Measurements from ENCODE around the gene E2F1. TPM values are rescaled to one million over a fixed set of nuclear protein-coding genes. Genes with fewer than 3 reads are reported as not detected.

E2F1 gene
- total RNA-seq, 1 donor from 2014 or later = 2.4 TPM

DNA sequence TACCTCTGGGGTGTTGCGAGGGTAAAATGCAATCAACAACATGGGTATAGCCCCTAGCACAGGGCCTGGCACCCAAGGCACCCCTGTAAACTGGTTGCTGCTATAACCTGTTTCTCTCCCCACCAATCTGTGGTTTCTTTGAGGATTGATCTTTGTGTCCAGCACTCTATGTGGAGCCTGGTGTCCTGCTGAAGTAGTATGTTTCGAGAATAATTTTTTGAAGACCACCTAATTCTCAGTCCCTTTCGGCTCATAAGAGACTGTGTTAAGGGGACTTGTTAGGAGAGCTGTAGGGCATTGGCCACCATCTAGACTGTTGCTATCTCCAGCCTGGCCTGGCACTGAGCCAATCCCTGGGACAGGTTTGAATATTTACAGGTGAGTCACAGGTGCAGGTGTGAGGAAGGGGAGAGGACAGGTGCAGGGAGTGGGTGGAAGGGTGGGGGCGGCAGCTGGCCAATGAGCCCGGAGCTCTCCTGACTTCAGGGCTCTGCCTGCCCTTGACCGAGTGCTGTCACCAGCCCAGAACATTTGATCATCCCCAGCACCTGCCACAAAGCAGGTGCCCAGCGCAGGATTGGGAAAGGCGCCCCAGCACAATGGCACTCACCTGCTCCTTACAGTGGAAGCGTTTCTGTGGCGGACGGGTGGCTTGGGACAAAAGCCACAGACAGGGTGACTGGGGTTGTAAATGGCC, 32.1 kb downstream of the E2F1 start:
- H3K9me3 ChIP-seq = no peaks in the 10 kb centered on the region
- DNase-seq (peak; percentile 88), ATAC-seq (peak; percentile 76)
- TF ChIP-seq, protein P1, sequence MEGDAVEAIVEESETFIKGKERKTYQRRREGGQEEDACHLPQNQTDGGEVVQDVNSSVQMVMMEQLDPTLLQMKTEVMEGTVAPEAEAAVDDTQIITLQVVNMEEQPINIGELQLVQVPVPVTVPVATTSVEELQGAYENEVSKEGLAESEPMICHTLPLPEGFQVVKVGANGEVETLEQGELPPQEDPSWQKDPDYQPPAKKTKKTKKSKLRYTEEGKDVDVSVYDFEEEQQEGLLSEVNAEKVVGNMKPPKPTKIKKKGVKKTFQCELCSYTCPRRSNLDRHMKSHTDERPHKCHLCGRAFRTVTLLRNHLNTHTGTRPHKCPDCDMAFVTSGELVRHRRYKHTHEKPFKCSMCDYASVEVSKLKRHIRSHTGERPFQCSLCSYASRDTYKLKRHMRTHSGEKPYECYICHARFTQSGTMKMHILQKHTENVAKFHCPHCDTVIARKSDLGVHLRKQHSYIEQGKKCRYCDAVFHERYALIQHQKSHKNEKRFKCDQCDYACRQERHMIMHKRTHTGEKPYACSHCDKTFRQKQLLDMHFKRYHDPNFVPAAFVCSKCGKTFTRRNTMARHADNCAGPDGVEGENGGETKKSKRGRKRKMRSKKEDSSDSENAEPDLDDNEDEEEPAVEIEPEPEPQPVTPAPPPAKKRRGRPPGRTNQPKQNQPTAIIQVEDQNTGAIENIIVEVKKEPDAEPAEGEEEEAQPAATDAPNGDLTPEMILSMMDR (IDR thresholded peaks at IDR 0.05) = no peak
- no peak overlapping the region for H3K27ac ChIP-seq
- peaks cover 12% of the 10 kb centered on the region for H3K36me3 ChIP-seq
- H3K4me3 ChIP-seq = no peak overlapping the region
- H3K4me1 ChIP-seq = no peaks in the 10 kb centered on the region
- no peaks in the 10 kb centered on the region for H3K27me3 ChIP-seq
- intact Hi-C loops (cut with DNase I) = loop anchor here (10.0 kb wide), 1 partner anchor 199 kb away; no protein-coding TSS in a partner anchor

DNA sequence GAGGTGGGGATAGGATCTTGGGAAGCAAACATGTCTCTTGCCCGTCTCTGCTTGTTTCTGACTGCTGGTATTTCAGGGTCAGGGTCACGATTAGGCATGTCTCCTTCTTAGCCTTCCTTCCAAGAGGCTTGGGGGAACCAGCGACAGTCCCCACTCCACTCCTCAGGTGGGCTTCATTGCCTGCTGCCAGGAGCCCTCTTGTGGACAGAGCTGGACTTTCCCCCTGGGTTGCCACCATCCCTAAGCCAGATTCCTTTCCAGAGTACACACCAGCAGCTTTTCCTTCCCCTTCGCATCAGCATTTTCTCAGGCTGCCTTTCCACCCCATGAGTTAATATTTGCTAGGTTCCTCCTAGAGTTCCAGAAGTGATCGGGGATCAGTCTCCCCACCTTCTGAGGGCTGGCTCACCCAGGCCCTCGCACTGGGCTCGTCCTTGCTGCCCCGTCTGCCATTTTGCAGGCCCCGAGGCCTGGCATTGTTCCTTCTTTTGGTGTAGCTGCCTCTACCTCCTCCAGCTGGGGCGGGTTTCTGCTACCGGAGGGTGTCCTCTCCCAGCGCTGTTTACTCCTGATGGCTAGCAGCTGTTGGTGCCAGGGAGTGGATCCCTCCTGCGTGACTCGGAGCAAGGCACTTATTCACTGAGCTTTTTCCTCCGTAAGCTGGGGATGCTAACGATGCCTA, 32.8 kb downstream of the E2F1 start:
- Histone ChIP-seq H3K4me1 (no peaks in the 10 kb centered on the region), H3K36me3 (peaks cover 7% of the 10 kb centered on the region), H3K4me3 (no peak overlapping the region), H3K9me3 (no peaks in the 10 kb centered on the region), H3K27ac (no peak overlapping the region), H3K27me3 (no peaks in the 10 kb centered on the region)
- intact Hi-C loops (cut with DNase I) = loop anchor here (10.0 kb wide), 1 partner anchor 199 kb away; no protein-coding TSS in a partner anchor
- TF ChIP-seq, protein P1 (IDR thresholded peaks at IDR 0.05) = peak; percentile 68
- ATAC-seq (peak; percentile 61), DNase-seq (peak; percentile 67)

DNA sequence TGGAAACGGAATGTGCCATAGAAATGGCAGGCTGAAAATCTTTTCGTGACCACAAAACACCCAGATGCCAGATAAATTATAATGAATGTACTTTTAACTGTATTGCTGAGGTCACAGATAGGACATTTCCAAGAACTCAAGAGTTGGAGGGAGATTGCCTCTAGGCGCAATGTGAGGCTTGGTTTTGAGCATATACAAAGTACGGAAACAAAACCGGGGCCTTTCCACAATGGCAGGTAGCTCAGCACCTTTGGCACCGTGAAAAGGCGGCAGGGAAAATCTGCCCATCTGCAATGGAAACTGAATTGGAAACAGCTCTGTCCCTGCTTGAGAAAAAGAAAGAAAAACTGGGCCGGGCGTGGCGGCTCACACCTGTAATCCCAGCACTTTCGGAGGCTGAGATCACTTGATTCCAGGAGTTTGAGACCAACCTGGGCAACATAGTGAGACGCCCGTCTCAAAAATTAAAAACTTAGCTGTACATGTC, 34.6 kb downstream of the E2F1 start:
- no peak for ATAC-seq
- no peak overlapping the region for H3K4me3 ChIP-seq
- TF ChIP-seq, protein P1 (IDR thresholded peaks at IDR 0.05) = no peak
- intact Hi-C loops (cut with DNase I) = loop anchor here (10.0 kb wide), 1 partner anchor 197 kb away; no protein-coding TSS in a partner anchor
- H3K27me3 ChIP-seq = no peaks in the 10 kb centered on the region
- H3K9me3 ChIP-seq = no peaks in the 10 kb centered on the region
- no peaks in the 10 kb centered on the region for H3K36me3 ChIP-seq
- no peak overlapping the region for H3K27ac ChIP-seq
- H3K4me1 ChIP-seq = peaks cover 10% of the 10 kb centered on the region
- no peak for DNase-seq

DNA sequence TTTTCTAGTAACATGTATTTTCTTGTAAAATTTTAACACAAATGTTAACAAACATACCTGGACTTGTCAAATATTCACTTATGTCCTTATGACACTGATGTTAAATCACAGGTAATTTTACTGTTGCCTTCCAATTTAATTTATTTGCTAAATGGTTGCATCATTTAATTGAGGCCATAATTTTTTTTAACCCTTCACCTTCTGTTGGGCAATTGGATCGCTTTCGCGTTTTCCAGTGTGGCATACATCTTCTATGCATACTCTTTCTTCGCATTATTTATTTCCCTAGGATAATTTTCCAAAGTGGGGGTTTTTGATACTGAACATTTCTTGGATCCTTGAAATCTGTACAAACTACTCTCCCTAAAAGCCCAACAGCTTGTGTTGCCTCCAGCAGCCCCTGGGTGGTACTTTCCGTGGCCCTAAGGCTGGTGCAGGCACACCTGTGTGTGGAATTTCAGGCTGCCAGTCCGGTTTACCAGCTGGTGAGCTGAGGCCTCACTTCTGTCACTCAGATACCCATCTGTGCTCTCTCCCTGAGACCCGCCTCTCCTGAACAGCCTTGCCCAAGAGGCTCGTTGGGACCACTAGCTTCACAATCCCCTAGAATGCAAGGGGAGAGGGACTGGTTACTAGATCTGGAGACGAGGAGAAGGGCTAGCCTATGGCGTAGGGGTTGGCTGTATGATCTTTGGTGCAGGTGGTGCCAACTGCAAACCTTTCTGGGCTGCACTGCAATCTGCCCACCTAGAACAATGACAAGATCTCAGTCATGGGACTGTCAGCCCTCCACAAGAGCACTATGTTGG, 35.2 kb downstream of the E2F1 start:
- no peak for DNase-seq
- TF ChIP-seq, protein P1 (IDR thresholded peaks at IDR 0.05) = no peak
- intact Hi-C loops (cut with DNase I) = loop anchor here (10.0 kb wide), 1 partner anchor 196 kb away; no protein-coding TSS in a partner anchor
- H3K36me3 ChIP-seq = peaks cover 6% of the 10 kb centered on the region
- H3K27ac ChIP-seq = no peak overlapping the region
- H3K4me3 ChIP-seq = no peak overlapping the region
- ATAC-seq = peak; percentile 17
- no peaks in the 10 kb centered on the region for H3K27me3 ChIP-seq
- no peaks in the 10 kb centered on the region for H3K9me3 ChIP-seq
- peaks cover 10% of the 10 kb centered on the region for H3K4me1 ChIP-seq

DNA sequence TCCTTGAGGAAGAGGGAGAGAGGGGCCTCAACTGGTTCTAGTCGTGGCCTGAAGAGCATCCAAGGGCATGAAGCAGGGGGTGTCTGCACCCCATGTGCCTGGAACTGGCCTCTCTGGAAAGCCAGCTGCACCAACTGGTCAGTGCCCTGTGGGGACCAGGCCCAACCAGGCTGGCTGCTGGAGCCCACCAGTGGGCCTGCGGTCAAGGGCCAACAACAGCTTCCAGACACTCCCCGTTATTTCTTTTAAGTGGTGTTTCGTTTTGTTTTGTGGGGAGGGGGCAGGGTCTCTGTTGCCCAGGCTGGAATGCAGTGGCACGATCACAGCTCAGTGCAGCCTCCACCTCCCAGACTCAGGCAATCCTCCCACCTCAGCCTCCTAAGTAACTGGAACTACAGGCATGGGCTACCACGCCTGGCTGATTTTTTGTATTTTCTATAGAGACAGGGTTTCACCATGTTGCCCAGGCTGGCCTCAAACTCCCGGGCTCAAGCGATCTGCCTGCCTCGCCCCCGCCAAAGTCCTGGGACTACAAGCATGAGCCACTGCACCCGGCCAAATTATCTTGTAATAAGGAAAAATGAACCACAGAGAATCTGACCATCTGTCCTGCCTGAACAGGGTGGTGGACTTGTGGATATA, 36.0 kb downstream of the E2F1 start:
- H3K27ac ChIP-seq = no peak overlapping the region
- H3K27me3 ChIP-seq = no peaks in the 10 kb centered on the region
- intact Hi-C loops (cut with DNase I) = loop anchor here (10.0 kb wide), 1 partner anchor 195 kb away; no protein-coding TSS in a partner anchor
- no peak overlapping the region for H3K4me3 ChIP-seq
- peaks cover 11% of the 10 kb centered on the region for H3K36me3 ChIP-seq
- no peak for DNase-seq
- ATAC-seq = no peak
- H3K9me3 ChIP-seq = no peaks in the 10 kb centered on the region
- peaks cover 10% of the 10 kb centered on the region for H3K4me1 ChIP-seq
- TF ChIP-seq, protein P1 (IDR thresholded peaks at IDR 0.05) = no peak
